Left colon (tissue), 2 donors: ENCODE data around the gene FNDC3A. TPM values are rescaled to one million over a fixed set of nuclear protein-coding genes. Genes with fewer than 3 reads are reported as not detected.
A peak's percentile ranks its signal among the peaks of the same experiment; 100 is the strongest.

Experiments
- ATAC-seq: fragments of 200-7000 bp; cut with Tn5 transposase; one replicate; pipeline ENCODE4 v1.9.1; 2020; ENCODE audit warnings: mild to moderate bottlenecking, moderate library complexity
- DNase-seq, 2 donors: peaks; one replicate each; pipeline ENCODE4 v3.0.0-alpha.2; 2020
- intact Hi-C, 2 donors: fragments of 100-400 bp; cut with DNase I in 1 of 2; cut with micrococcal nuclease in 1 of 2; formaldehyde crosslinking; loops; one replicate each; pipeline versions ENCODE4 v1.11.2 to v1.14.0; 2022; cut with DNase I, micrococcal nuclease
- total RNA-seq, 2 donors: library from RNA; stranded (reverse); fragmentation: NEBNext Ultra II Directional; extraction: Animal tissue kit (Norgen Biotek cat#: 25700); gene quantifications; one replicate each; pipeline ENCODE4 v1.2.1, GENCODE V29; 2021
- donor health status: DM: no; HTN: no; CAD: no.
- donor health status: DM: yes; HTN: yes; CAD: no.

FNDC3A gene
- total RNA-seq, 2 donors from 2014 or later = 43.1 to 49.9 TPM

GRCh38 chr13:49225223-49226042 lies 249.7 kb downstream of the FNDC3A start:
- DNase-seq = no peak
- ATAC-seq = no peak
- intact Hi-C loops = no loop called here

GRCh38 chr13:49226613-49227012 lies 250.9 kb downstream of the FNDC3A start:
- no peak for ATAC-seq
- intact Hi-C loops = no loop called here

GRCh38 chr13:49234741-49235140 lies 259.0 kb downstream of the FNDC3A start:
- DNase-seq (no peak), ATAC-seq (no peak)
- intact Hi-C loops = no loop called here

More at GRCh38 chr13:49226613-49227012, 250.9 kb downstream of the FNDC3A start:
- DNase-seq = no peak

- DNase-seq = no peak
- ATAC-seq = no peak
- intact Hi-C loops = no loop called here
Measured at GRCh38 chr13:49235856-49236431, 260.2 kb downstream of the FNDC3A start.

GRCh38 chr13:49238621-49239020 lies 262.9 kb downstream of the FNDC3A start:
- intact Hi-C loops = no loop called here
- ATAC-seq = no peak
- DNase-seq = no peak

GRCh38 chr13:49240017-49240416 lies 264.3 kb downstream of the FNDC3A start:
- DNase-seq = no peak
- intact Hi-C loops = no loop called here
- ATAC-seq = peak; percentile 83

GRCh38 chr13:49241296-49241695 lies 265.6 kb downstream of the FNDC3A start:
- intact Hi-C loops = no loop called here
- ATAC-seq (no peak), DNase-seq (no peak)

- ATAC-seq (no peak), DNase-seq (no peak)
- intact Hi-C loops = no loop called here
Measured at GRCh38 chr13:49245101-49245500, 269.4 kb downstream of the FNDC3A start.

GRCh38 chr13:49246850-49247642 lies 271.3 kb downstream of the FNDC3A start:
- intact Hi-C loops = no loop called here
- ATAC-seq = peak; percentile 57

GRCh38 chr13:49247643-49248621 lies 272.2 kb downstream of the FNDC3A start, which contains the start of gene CDADC1:
CDADC1 (plus strand) TSS chr13:49247925; CDS start chr13:49248038, 113 bp downstream.
- peak; percentile 98 to 99 for DNase-seq
- intact Hi-C loops = no loop called here
- ATAC-seq = peak; percentile 98

More at GRCh38 chr13:49246850-49247642, 271.3 kb downstream of the FNDC3A start:
- DNase-seq = no peak

- intact Hi-C loops = no loop called here
- DNase-seq (no peak), ATAC-seq (peak; percentile 18)
Measured at GRCh38 chr13:49248622-49249002, 272.9 kb downstream of the FNDC3A start.

GRCh38 chr13:49251326-49251725 lies 275.6 kb downstream of the FNDC3A start:
- intact Hi-C loops = no loop called here
- ATAC-seq = no peak

GRCh38 chr13:49253310-49253709 lies 277.6 kb downstream of the FNDC3A start:
- no peak for DNase-seq
- peak; percentile 86 for ATAC-seq
- intact Hi-C loops = no loop called here

More at GRCh38 chr13:49251326-49251725, 275.6 kb downstream of the FNDC3A start:
- no peak for DNase-seq

GRCh38 chr13:49254007-49254406 lies 278.3 kb downstream of the FNDC3A start:
- DNase-seq (no peak), ATAC-seq (no peak)
- intact Hi-C loops = no loop called here

GRCh38 chr13:49256841-49257240 lies 281.1 kb downstream of the FNDC3A start:
- intact Hi-C loops = no loop called here

GRCh38 chr13:49258089-49258796 lies 282.5 kb downstream of the FNDC3A start:
- ATAC-seq = no peak
- intact Hi-C loops = no loop called here
- DNase-seq = no peak

More at GRCh38 chr13:49256841-49257240, 281.1 kb downstream of the FNDC3A start:
- ATAC-seq (no peak), DNase-seq (no peak)
